Vein endothelial cell (primary cell): ENCODE results near the gene NOP10. TPM values are rescaled to one million over a fixed set of nuclear protein-coding genes. Genes with fewer than 3 reads are reported as not detected.

Experiments
- small RNA-seq: library from RNA; depleted of rRNA; stranded (forward); fragments of <200 nt; gene quantifications from one replicate; pipeline ENCODE3, GENCODE V24; 2012
- total RNA-seq: library from RNA; depleted of rRNA; stranded (reverse); fragments of >200 nt; gene quantifications from 2 replicates; pipeline ENCODE4 v1.2.3, GENCODE V29; 2012

The NOP10 gene
- 285 and 293 TPM in 2 replicates for total RNA-seq

GRCh38 chr15:34342737-34343575 is at the start of gene NOP10, which contains the start of gene NUTM1:
Gene NOP10 (minus strand): TSS chr15:34343136. CDS start chr15:34343073, 63 bp downstream.
Gene NUTM1 (plus strand): TSS chr15:34343315. CDS start chr15:34343697, 382 bp downstream.

GRCh38 chr15:34367101-34368081 is 24.5 kb upstream of the NOP10 start, which contains the start of gene LPCAT4:
Gene LPCAT4 (minus strand): TSS chr15:34367196. CDS start chr15:34367100, 96 bp downstream.

GRCh38 chr15:34337557-34338306 is 5.2 kb downstream of the NOP10 start, which contains the start of gene SLC12A6:
Gene SLC12A6 (minus strand): TSS chr15:34337781. CDS start chr15:34336680, 1,101 bp downstream.

Small RNAs within 50 kb of the gene (small RNA-seq; reads per million reads assigned to genes)
- gene MIR1233-1 = not detected
- not detected for gene RF00019

Other genes with a start within 250 kb of the NOP10 start
- gene EMC7, start 241.3 kb downstream of the NOP10 start, total RNA-seq = 30.4 and 36.0 TPM in 2 replicates
- 1.2 and 1.3 TPM in 2 replicates for gene PGBD4, start 241.1 kb downstream of the NOP10 start, total RNA-seq
- gene KATNBL1, start 133.0 kb downstream of the NOP10 start, total RNA-seq = 42.8 and 61.0 TPM in 2 replicates
- gene EMC4, start 118.1 kb downstream of the NOP10 start, total RNA-seq = 111 and 122 TPM in 2 replicates
- 25.5 and 30.6 TPM in 2 replicates for gene SLC12A6, start 5.4 kb downstream of the NOP10 start, total RNA-seq
- gene NUTM1, start 179 bp upstream of the NOP10 start, total RNA-seq = not detected in 2 replicates
- gene LPCAT4, start 24.1 kb upstream of the NOP10 start, total RNA-seq = 9.8 and 10.1 TPM in 2 replicates
- gene GOLGA8A, start 94.7 kb upstream of the NOP10 start, total RNA-seq = 10.0 and 11.1 TPM in 2 replicates
- 23.5 and 23.6 TPM in 2 replicates for gene GOLGA8B, start 240.5 kb upstream of the NOP10 start, total RNA-seq